Islet precursor cell (in vitro differentiated cells): ENCODE results near the gene BCCIP.
A peak's percentile ranks its signal among the peaks of the same experiment; 100 is the strongest.

Source experiments
- DNase-seq: peaks from one replicate; pipeline ENCODE4 v3.0.0-alpha.2; 2018

BCCIP gene

DNA sequence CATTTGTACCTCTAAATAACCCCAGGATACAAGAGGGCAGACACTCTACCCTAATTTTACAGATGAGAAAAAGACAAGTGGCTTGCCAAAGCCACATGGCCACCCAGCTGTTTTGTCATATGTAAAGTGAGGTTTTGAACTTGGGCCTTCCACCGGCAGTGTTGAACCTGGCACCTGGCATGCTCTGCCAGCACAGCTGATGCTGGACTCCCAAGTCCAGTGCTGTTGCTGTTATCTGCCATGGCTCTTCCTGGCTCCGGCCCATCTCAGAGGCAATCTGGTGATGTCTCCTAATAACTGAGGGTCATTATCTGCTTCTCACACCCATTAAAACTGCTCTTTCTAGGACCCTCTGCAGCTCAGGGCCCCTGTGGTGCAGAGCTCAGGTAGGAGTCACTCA, 25.0 kb downstream of the BCCIP start:
- no peak for DNase-seq

DNA sequence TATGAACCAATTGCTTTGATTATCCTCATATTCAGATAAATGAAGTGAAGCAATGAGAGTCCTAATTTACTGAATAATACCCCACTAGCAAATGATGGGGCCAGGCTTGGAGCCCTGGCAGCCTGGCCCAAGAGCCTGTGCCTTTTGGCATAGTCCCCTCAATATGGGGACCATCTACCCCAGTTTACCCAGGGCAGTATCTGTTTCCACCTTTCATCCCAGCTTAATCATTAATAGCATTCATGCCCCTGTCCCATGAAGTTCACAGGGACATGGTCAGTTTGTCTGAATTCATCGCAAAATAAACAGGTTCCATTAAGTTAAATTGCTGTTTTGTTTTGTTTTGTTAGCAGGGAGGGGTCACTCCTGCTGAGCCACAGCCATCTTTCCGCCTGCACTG, 25.5 kb downstream of the BCCIP start:
- no peak for DNase-seq

DNA sequence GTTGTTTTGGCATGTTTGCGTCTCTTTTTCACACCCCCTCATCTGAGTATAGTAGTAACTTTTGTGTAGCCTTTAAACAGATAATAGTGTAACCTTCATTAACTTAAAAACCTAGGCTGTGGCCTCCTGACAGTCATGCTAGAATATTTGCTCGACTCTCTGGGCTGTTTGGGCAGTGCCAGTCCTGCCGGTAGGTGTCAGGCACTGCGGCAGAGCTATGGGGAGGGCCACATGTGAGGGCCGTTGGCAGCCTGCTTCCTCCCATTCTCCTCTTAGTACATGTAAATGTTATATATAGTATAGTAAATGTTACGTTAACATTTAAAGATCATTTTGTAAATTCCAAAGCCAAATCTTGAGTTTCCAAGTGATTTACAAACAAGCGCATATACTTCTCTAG, 26.1 kb downstream of the BCCIP start:
- DNase-seq: no peak

DNA sequence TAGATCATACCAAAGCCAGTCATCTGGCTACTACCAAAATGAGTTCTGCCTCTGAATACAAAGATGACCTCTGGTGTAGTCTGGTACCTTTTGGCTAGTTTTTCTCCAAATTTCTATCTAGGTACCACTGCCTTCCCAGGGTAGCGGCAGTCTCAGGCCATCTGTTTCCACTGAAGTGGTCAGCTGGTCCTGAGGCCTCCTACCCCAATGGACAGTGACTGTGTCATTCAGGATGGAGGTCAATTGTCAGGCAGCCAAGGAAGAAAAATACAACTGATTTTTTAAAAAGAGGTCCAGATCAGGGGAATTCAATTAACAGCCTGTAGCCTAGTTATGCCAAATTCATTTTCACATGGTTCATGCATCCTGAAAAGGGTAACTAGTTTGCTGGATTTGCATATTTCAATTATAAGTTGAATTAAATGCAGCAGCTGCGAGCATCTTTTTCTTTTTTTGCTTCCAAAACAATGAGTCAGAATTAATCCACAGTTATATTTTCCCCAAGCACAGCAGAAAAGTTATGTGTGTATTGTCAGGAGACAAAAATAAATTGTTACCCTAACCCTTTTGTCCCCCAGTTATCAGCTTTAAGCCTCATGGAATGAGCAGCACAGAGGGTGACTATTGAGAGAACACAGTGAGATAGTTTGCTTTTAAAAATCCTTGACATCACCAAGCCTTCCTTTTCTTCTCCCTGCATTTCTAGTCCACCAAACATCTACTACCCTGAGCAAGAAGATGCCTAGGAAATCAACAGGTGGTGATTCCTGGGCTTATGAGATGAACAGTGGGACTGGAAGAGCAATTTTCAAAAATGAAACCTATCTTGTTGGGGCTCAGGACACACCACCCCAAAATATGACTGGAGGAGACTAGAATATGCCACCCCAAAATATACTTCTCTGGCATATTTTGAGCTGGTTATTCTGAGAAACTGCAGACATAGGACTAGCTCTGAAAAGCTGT, 27.7 kb downstream of the BCCIP start:
- DNase-seq: no peak

DNA sequence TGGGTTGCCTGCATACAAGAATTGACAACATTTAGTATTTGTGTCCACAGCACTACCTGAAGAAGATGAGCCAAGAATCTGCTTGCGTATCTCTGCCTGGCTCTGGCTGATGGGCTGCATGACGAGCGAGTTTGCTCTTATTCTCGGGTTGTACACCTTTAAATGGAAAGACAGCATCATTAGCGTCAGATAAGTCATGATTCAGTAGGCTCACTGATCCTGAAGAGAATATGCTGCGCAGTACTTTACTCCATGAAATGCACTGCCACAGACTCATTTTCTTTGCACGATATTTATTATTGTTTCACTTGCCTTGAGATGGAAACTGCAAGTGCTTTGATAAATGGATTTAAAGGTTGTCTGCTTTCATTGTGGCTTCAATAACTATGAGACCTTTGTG, 29.1 kb downstream of the BCCIP start:
- no peak for DNase-seq

DNA sequence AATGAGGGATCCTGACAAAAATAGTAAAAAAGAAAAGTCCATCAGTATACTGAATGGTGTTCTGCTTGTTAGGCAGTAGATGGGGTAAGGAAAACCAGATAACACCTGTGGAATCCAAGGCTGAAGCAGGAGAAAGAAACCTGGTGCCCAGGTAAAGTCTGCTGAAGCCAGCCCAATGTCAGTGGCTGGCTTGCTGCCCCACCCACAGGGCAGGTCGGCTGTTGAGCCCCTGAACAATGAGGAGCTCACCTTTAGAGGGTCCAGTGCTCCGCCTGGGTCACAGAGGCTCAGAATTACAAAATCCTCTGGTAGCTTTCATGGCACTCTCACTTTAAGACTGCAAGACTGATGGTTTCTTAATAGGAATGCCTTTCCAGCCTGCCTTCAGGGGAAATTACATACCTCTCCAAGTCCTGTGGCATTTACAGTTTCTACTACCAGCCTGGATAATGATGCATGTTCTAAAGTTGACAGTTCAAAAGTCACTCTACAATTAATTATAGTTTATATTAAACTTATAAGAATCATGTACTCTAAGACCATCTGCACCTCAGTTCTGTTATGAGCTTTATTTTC, 33.9 kb downstream of the BCCIP start:
- DNase-seq: no peak

DNA sequence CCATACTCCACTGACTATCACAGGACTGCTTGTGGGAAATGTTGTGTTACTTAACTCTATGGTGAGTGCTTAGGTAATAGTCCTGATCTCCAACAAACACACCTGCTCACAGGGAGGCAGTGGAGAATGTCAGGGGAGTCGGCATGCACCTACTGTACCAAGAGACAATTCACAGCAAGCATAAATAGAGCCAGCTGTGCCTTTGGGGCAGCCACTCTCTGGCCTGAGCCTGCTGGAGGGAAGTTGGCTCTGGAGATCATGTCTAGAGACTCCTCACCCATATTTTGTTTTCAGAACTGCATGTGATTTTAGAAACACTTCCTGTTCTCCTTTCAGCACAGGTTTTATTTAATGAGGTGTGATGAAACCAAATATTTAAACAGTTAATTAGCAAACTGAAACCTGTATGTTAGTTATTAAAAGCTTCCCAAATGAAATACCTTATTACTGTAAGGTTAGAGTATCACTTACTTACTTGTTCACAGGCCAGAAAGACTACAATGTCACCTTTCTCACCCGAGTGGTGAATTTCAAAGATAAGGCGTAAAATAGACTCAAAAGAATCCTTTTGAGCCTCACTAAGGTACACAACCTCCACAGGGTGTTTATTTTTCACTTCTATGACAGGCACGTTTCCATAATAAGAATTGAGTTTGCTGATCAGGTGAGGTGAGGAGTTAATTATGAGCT, 35.9 kb downstream of the BCCIP start:
- no peak for DNase-seq

DNA sequence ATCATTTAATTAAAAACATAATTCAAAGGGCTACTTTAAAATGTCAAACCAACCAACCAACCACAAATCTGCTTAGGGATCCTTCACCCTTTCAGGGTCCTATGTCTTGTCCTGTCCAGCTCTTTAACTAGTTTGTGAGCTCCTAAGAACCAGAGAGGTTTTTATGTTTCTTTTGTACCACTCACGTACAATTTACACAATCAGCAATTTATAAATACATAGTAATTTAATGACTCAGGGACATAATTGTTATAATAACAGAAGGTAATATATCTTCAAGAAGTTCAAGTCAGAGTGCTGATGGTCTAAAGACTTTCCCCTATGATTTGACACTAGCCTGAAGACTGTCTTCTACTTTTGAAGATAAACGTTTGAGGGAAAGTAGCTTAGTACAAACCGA, 41.8 kb downstream of the BCCIP start:
- no peak for DNase-seq

DNA sequence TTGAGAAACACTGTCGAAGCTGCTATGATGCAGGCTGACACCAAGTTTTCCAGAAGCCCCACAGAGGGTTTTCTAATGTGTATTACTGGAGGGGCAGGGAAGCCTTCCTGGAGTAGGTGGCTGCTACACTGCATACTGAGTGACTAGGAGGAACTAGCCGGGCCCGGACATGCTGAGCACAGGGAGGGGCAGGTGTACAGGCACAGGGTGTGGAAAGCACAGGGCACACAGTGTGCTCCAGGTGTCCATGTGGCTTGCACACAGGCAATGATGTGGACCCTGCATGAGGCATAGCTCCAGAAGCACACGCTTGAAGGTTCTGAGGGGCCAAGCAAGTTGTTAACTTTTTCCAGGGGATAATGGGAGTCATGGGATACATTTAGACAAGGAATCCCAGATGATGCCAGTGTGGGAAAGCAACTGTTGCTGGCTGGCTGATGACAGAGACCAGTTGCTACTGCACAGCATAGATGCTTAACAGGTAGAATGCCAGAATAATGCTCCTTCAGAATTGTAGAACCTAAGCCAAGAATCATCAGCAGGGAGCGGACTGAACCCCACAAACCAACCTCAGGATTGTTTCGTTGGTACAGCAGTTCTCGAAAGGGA, 43.2 kb downstream of the BCCIP start:
- DNase-seq: no peak

DNA sequence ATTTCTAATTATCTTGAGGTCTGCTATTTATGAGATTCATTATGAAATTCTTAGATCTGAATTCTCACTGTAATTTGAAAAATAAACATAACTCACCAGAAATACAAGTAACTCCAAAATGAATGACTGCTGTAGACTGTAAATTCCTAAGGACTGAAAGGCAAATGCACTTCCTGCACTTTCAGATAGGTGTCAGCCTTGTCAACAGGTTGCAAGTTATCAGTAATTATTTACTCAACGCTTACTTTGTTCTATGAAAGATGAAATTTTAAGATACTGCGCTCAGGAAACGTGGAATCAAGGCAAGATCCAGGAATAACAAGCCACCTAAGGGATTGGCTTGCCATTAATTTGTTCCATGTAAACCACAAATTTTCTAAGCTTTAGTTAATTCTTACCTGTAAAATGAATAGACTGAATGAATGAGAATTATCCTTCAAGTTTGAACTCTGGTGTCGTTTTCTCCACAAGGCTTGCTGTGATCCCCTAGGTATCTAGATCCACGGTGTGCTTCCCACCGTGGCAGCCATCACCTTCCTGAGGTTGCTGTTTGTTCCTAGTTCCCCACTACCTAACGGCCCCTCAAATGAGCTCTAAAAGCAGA, 45.1 kb downstream of the BCCIP start:
- no peak for DNase-seq

DNA sequence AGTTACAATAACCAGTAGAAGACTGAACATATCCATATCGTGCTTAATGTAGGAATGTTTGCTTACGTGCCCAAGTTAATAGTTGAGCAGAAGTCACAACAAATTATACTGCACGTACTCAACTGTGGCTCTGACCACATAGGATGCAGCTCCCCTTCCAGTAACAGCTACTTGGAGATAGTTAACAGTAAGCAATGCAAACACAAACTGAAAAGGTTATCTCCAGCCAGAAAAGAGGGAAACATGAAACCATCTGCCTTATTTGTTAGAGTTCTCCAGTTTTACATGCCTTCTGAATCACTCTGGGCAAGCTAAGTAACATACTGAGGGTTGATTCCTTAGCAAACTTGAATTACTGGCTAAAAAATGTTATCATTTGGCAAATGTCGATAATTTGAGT, 48.0 kb downstream of the BCCIP start:
- no peak for DNase-seq

DNA sequence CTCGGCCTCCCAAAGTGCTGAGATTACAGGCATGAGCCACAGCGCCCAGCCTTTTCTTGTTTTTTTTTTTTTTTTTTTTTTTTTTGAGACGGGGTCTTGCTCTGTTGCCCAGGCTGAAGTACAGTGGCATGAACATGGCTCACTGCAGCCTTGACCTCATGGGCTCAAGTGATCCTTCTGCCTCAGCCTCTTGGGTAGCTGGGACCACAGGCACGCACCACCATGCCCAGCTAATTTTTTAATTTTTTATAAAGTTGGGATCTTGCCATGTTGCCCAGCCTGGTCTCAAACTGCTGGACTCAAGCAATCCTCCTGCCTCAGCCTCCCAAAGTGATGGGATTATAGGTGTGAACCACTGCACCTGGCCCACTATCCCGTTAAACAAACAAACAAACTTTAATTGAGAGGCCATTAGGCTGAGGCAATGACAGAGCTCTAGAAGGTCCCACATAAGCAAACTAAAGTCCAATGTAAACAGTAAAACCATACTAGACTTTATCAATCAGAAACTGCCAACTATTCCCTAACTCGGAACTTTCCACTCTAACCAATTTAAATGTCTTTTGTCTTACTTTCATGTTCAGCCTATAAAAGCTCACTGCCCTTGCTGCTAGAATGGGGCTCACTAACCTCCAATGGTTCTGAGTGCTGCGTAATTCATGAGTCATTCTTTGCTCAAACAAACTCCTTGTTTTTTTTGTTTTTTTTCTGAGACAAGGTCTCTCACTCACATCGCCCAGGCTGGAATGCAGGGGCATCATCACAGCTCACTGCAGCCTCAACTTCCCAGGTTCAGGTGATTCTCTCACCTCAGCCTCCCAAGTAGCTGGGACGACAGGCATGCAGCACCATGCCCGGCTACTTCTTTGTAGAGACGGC, 55.9 kb downstream of the BCCIP start:
- peak; percentile 57 for DNase-seq

DNA sequence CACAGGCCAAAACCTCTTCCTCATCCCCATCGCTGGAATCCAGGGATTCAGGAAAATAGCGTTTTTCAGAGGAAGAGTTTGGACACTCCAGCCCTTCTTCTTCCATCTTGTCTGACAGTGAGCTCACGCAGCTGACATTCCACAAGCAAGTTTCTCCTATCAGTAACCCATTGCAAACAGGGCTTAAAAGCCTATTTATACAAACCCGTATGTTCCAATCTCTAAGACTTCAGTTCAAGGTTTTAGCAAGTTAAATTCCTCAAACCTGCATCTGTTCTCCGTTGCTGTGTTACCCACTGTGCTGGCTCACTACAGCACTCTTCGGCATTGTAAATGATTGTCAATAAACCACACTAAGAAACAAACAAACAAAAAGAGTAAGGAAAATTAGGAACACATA, 57.4 kb downstream of the BCCIP start:
- no peak for DNase-seq

DNA sequence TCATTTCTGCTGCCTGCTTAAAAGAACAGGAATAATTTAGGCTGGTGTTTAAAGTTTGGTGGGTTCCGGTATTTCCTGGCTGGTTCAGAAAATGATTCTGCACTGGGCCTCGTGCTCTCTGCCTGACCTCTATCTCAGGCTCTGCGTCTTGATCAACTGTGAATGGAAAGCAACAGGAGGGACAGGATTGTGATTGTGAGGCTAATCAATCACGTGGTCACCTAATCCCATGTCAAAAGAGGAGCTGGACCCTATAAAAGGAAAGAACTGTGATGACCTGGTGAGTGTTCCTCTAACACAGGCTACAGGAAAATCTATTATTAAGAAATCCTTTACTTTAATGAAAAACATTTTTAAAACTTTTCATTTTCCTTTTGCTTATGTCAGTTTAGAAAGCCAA, 57.8 kb downstream of the BCCIP start, which contains the start of gene DHX32:
Gene DHX32, minus strand, starts transcription at position 101 of the 400 bp plus-strand sequence. CDS start 468 bp downstream, outside the sequence.
- DNase-seq: no peak

DNA sequence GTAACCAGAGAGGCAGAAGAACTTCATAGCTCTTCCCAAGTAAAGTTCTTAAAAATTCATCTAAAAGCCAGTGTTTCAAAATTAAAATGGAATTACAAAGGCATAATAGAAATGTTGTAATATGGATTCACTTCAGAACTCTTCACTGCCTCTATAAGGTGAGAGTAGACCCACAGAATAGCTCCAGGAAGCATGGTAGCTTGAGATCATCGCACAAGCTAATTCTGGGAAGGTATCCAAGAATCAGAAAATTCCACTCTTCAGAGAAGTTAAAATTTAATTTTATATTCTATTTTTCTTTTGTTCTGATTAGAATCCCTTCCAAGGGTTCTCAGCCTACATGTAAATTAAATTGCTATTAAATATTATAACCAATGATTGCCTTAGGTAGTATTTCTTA, 59.2 kb downstream of the BCCIP start:
- no peak for DNase-seq

DNA sequence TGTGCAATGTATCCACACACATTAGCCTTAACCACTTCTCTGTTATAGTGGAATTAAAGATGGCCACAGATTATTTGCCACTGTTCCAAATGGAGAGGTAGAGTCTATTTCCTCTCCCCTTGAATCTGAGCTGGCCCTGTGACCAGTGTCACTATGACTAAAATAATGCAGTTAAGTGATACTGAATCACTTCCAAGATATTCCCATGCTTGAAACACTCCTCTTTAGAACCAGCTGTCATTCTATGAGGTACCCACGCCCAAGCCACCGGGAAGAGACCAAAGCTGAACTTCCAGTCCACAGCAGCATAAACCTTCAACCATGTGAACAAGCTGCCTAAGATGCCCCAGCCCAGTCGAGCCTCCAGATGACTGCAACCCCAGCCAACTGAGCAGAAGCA, 59.9 kb downstream of the BCCIP start:
- no peak for DNase-seq
